HG02678 (cell line): ENCODE results near the gene LCMT2.

Experiments used
- ATAC-seq: cut with Tn5 transposase; IDR thresholded peaks from one replicate; pipeline ENCODE4 v1.9.1; 2021; ENCODE audit warnings: mild to moderate bottlenecking, moderate library complexity; ENCODE audit not compliant: unreplicated experiment

The LCMT2 gene

GRCh38 chr15:43276563-43277200 lies 53.7 kb downstream of the LCMT2 start:
- ATAC-seq = no peak

GRCh38 chr15:43275740-43276562 lies 54.4 kb downstream of the LCMT2 start:
- ATAC-seq = no peak

- ATAC-seq = no peak
These were observed 56.2 kb downstream of the LCMT2 start for GRCh38 chr15:43274136-43274535.
